ENCODE measurements around the gene CENPX. TPM values are rescaled to one million over a fixed set of nuclear protein-coding genes. Genes with fewer than 3 reads are reported as not detected.
A peak's percentile ranks its signal among the peaks of the same experiment; 100 is the strongest.

Gene CENPX
- total and polyA plus RNA-seq, 2 of the 13 experiments (the other 11 are each of a cell fraction or from before 2014, with no cell fraction given) = 92.7 to 170 TPM

DNA sequence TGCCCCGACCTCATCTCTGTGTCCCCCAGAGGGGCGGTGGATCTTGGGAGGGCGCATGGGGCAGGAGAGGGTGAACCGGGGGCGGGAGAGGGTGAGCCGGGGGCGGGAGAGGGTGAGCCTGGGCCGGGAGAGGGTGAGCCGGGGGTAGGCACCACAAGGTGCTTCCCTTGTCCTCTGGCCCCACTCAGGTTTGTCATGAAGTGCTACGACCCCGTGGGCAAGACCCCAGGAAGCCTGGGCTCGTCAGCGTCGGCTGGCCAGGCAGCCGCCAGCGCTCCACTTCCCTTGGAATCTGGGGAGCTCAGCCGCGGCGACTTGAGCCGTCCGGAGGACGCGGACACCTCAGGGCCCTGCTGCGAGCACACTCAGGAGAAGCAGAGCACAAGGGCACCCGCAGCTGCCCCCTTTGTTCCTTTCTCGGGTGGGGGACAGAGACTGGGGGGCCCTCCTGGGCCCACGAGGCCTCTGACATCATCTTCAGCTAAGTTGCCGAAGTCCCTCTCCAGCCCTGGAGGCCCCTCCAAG, 26.4 kb downstream of the CENPX start (continued):
- peak; percentile 62; the same call in 1 of the 2 replicates for TF ChIP-seq ZNF44 (CRISPR knock-in tag; IDR thresholded peaks at IDR 0.05)
- TF ChIP-seq PRPF4 (IDR thresholded peaks at IDR 0.05; ENCODE audit: low read depth, low read length, poor library complexity, severe bottlenecking) = peak; percentile 74
- peak; percentile 55; the same call in 1 of the 2 replicates for TF ChIP-seq ZNF235 (CRISPR knock-in tag; IDR thresholded peaks at IDR 0.05; ENCODE audit: borderline replicate concordance)
- TF ChIP-seq FOSL2 (CRISPR knock-in tag; IDR thresholded peaks at IDR 0.05) = no peak
- TF ChIP-seq ZFP62 (CRISPR knock-in tag; IDR thresholded peaks at IDR 0.05) = no peak
- TF ChIP-seq ZSCAN31 (CRISPR knock-in tag; IDR thresholded peaks at IDR 0.05; ENCODE audit: low read depth) = 0 out of 2 replicates have a peak, but pooled peaks have one; percentile 48
- TF ChIP-seq ARNT (IDR thresholded peaks at IDR 0.05) = no peak
- TF ChIP-seq ZNF431 (CRISPR knock-in tag; IDR thresholded peaks at IDR 0.05; ENCODE audit: borderline replicate concordance, low read depth) = no peak
- TF ChIP-seq NR2F6 (IDR thresholded peaks at IDR 0.05) = 0 out of 2 replicates have a peak, but pooled peaks have one; percentile 4
- TF ChIP-seq NR2F6 (CRISPR knock-in tag; IDR thresholded peaks at IDR 0.05) = no peak
- TF ChIP-seq ZNF572 (CRISPR knock-in tag; IDR thresholded peaks at IDR 0.05) = peak; percentile 36; the same call in 1 of the 2 replicates
- TF ChIP-seq ZSCAN30 (CRISPR knock-in tag; IDR thresholded peaks at IDR 0.05) = no peak
- TF ChIP-seq TARDBP (CRISPR knock-in tag; IDR thresholded peaks at IDR 0.05) = no peak
- TF ChIP-seq ZNF546 (CRISPR knock-in tag; conservative IDR thresholded peaks at IDR 0.05) = no peak
- TF ChIP-seq, protein P1, sequence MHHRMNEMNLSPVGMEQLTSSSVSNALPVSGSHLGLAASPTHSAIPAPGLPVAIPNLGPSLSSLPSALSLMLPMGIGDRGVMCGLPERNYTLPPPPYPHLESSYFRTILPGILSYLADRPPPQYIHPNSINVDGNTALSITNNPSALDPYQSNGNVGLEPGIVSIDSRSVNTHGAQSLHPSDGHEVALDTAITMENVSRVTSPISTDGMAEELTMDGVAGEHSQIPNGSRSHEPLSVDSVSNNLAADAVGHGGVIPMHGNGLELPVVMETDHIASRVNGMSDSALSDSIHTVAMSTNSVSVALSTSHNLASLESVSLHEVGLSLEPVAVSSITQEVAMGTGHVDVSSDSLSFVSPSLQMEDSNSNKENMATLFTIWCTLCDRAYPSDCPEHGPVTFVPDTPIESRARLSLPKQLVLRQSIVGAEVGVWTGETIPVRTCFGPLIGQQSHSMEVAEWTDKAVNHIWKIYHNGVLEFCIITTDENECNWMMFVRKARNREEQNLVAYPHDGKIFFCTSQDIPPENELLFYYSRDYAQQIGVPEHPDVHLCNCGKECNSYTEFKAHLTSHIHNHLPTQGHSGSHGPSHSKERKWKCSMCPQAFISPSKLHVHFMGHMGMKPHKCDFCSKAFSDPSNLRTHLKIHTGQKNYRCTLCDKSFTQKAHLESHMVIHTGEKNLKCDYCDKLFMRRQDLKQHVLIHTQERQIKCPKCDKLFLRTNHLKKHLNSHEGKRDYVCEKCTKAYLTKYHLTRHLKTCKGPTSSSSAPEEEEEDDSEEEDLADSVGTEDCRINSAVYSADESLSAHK (CRISPR knock-in tag; IDR thresholded peaks at IDR 0.05; ENCODE audit: borderline replicate concordance) = no peak
- no peak for TF ChIP-seq DNMT1 (CRISPR knock-in tag; IDR thresholded peaks at IDR 0.05)
- TF ChIP-seq NFE2L1 (CRISPR knock-in tag; IDR thresholded peaks at IDR 0.05; ENCODE audit: borderline replicate concordance) = no peak
- TF ChIP-seq PAX8 (CRISPR knock-in tag; IDR thresholded peaks at IDR 0.05; ENCODE audit: borderline replicate concordance) = 0 out of 2 replicates have a peak, but pooled peaks have one; percentile 13
- no peak for TF ChIP-seq PLRG1 (conservative IDR thresholded peaks at IDR 0.05)
- TF ChIP-seq SMAD1 (CRISPR knock-in tag; IDR thresholded peaks at IDR 0.05; ENCODE audit: borderline replicate concordance, low read depth) = no peak
- TF ChIP-seq ZNF256 (CRISPR knock-in tag; conservative IDR thresholded peaks at IDR 0.05) = no peak
- TF ChIP-seq STAT5B (CRISPR knock-in tag; IDR thresholded peaks at IDR 0.05) = no peak
- TF ChIP-seq TRIM24 (CRISPR knock-in tag; IDR thresholded peaks at IDR 0.05) = no peak
- 0 out of 2 replicates have a peak, but pooled peaks have one; percentile 1 for TF ChIP-seq SRF (IDR thresholded peaks at IDR 0.05; ENCODE audit: low read depth, low read length)
- TF ChIP-seq ZNF430 (CRISPR knock-in tag; IDR thresholded peaks at IDR 0.05) = no peak
- TF ChIP-seq ZFP82 (CRISPR knock-in tag; IDR thresholded peaks at IDR 0.05; ENCODE audit: borderline replicate concordance) = no peak
- TF ChIP-seq SMARCE1 (IDR thresholded peaks at IDR 0.05; ENCODE audit: borderline replicate concordance) = no peak
- TF ChIP-seq, protein P2, sequence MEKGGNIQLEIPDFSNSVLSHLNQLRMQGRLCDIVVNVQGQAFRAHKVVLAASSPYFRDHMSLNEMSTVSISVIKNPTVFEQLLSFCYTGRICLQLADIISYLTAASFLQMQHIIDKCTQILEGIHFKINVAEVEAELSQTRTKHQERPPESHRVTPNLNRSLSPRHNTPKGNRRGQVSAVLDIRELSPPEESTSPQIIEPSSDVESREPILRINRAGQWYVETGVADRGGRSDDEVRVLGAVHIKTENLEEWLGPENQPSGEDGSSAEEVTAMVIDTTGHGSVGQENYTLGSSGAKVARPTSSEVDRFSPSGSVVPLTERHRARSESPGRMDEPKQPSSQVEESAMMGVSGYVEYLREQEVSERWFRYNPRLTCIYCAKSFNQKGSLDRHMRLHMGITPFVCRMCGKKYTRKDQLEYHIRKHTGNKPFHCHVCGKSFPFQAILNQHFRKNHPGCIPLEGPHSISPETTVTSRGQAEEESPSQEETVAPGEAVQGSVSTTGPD (CRISPR knock-in tag; IDR thresholded peaks at IDR 0.05) = peak; percentile 49; the same call in 1 of the 2 replicates
- TF ChIP-seq ZNF124 (CRISPR knock-in tag; IDR thresholded peaks at IDR 0.05) = no peak
- TF ChIP-seq ZNF552 (CRISPR knock-in tag; IDR thresholded peaks at IDR 0.05; ENCODE audit: borderline replicate concordance) = no peak
- TF ChIP-seq KDM5A (IDR thresholded peaks at IDR 0.05; ENCODE audit: borderline replicate concordance, low read length) = no peak

All from HepG2 (cell line).